GM23338 (cell line): ENCODE results near the gene HORMAD2. TPM values are rescaled to one million over a fixed set of nuclear protein-coding genes. Genes with fewer than 3 reads are reported as not detected.

ENCODE experiments used
- ATAC-seq: fragments of 200-7000 bp; cut with Tn5 transposase; 3 replicates; pipeline ENCODE4 v1.9.1; 2020
- DNase-seq: peaks from one replicate; pipeline ENCODE4 v3.0.0-alpha.2; 2015; ENCODE audit warnings: low spot score
- H2AFZ ChIP-seq: fragments of 200-600 bp; sonication (generic); 2 replicates; pipeline ENCODE4 v1.8.0; 2016; ENCODE audit warnings: antibody characterized with exemption, mild to moderate bottlenecking, moderate library complexity
- H3F3A ChIP-seq: fragments of 200-600 bp; sonication (generic); replicated peaks from 2 replicates; pipeline ENCODE4 v1.8.0; 2017; ENCODE audit warnings: antibody characterized with exemption, mixed run types, low read depth
- H3K27ac ChIP-seq: fragments of 200-600 bp; sonication (generic); 2 replicates; pipeline ENCODE4 v1.6.1; 2016; ENCODE audit warnings: low read depth
- H3K27me3 ChIP-seq: fragments of 200-600 bp; sonication (generic); 2 replicates; pipeline ENCODE4 v1.8.0; 2016; ENCODE audit warnings: mild to moderate bottlenecking, mixed run types, moderate library complexity; ENCODE audit not compliant: insufficient read depth
- H3K36me3 ChIP-seq: fragments of 200-600 bp; sonication (generic); 2 replicates; pipeline ENCODE4 v1.8.0; 2016; ENCODE audit warnings: mild to moderate bottlenecking; ENCODE audit not compliant: insufficient read depth
- H3K4me1 ChIP-seq: fragments of 200-600 bp; sonication (generic); 2 replicates; pipeline ENCODE4 v1.8.0; 2016; ENCODE audit warnings: mild to moderate bottlenecking, moderate library complexity; ENCODE audit not compliant: insufficient read depth
- H3K4me2 ChIP-seq: fragments of 200-600 bp; sonication (generic); 2 replicates; pipeline ENCODE4 v1.7.1; 2017; ENCODE audit warnings: mixed run types
- H3K4me3 ChIP-seq: fragments of 200-600 bp; sonication (generic); 2 replicates; pipeline ENCODE4 v1.6.1; 2016; ENCODE audit warnings: mixed run types
- H3K79me2 ChIP-seq: fragments of 200-600 bp; sonication (generic); replicated peaks from 2 replicates; pipeline ENCODE4 v1.8.0; 2017; ENCODE audit warnings: mild to moderate bottlenecking; ENCODE audit not compliant: insufficient read depth
- H3K9me2 ChIP-seq: fragments of 200-600 bp; sonication (generic); 2 replicates; pipeline ENCODE4 v1.8.0; 2017; ENCODE audit not compliant: insufficient read depth
- H4K20me1 ChIP-seq: fragments of 200-600 bp; sonication (generic); replicated peaks from 2 replicates; pipeline ENCODE4 v1.8.0; 2017; ENCODE audit warnings: mild to moderate bottlenecking; ENCODE audit not compliant: insufficient read depth
- H3K27ac Mint-ChIP-seq: 2 replicates; pipeline ENCODE4 v1.8.0; 2020; ENCODE audit warnings: inconsistent platforms, mild to moderate bottlenecking, moderate library complexity, mixed read lengths
- H3K27me3 Mint-ChIP-seq: 3 replicates; pipeline ENCODE4 v1.8.0; 2022; ENCODE audit warnings: low read depth, mild to moderate bottlenecking, moderate library complexity, mixed read lengths, inconsistent platforms; ENCODE audit not compliant: insufficient read depth, poor library complexity
- H3K36me3 Mint-ChIP-seq: 3 replicates; pipeline ENCODE4 v1.8.0; 2021; ENCODE audit warnings: low read depth, mild to moderate bottlenecking, inconsistent platforms, moderate library complexity, mixed read lengths
- H3K4me1 Mint-ChIP-seq: 3 replicates; pipeline ENCODE4 v1.8.0; 2020; ENCODE audit warnings: mild to moderate bottlenecking, inconsistent platforms, mixed read lengths
- H3K4me3 Mint-ChIP-seq: 3 replicates; pipeline ENCODE4 v1.8.0; 2021; ENCODE audit warnings: moderate library complexity, mild to moderate bottlenecking, inconsistent platforms, mixed read lengths
- H3K9me3 Mint-ChIP-seq: 3 replicates; pipeline ENCODE4 v1.8.0; 2020; ENCODE audit warnings: moderate library complexity, mild to moderate bottlenecking, inconsistent platforms, mixed read lengths
- CTCF ChIP-seq, 2 experiments: fragments of 200-600 bp in 1 of 2; sonication (generic) in 1 of 2; conservative IDR thresholded peaks; 2 replicates each; pipeline versions ENCODE4 v1.5.1 to v1.6.1; 2016 to 2017; ENCODE audit warnings: antibody characterized with exemption in 2 of 2, low read depth in 2 of 2, mild to moderate bottlenecking in 2 of 2, moderate library complexity in 1 of 2
- REST ChIP-seq: IDR thresholded peaks from one replicate; pipeline ENCODE4 v1.6.1; 2018; ENCODE audit warnings: antibody characterized with exemption; ENCODE audit not compliant: unreplicated experiment
- ZNF114 ChIP-seq: fragments of 250-450 bp; sonication (Bioruptor Pico); IDR thresholded peaks from 2 replicates; pipeline ENCODE4 v1.5.0; 2020; ENCODE audit warnings: mild to moderate bottlenecking, moderate library complexity
- ZNF462 ChIP-seq: fragments of 250-450 bp; sonication (Bioruptor Pico); IDR thresholded peaks from 2 replicates; pipeline ENCODE4 v1.5.0; 2020; ENCODE audit warnings: mild to moderate bottlenecking, moderate library complexity
- polyA plus RNA-seq: library from polyadenylated mRNA; unstranded; fragments of >200 nt; fragmentation: Nextera tagmentation; extraction: Ambion mirVana; gene quantifications from 2 replicates; pipeline ENCODE4 v1.2.1, GENCODE V29; 2016
- total RNA-seq: library from RNA; depleted of rRNA; stranded (reverse); fragments of >200 nt; shearing (Covaris generic); gene quantifications from 2 replicates; pipeline ENCODE4 v1.2.3, GENCODE V29; 2014

Gene HORMAD2
- total and polyA plus RNA-seq, 2 experiments from 2014 or later: 0.40 TPM; not detected in 1

GRCh38 chr22:30046716-30047363, 33.4 kb upstream of the HORMAD2 start (continued):
- TF ChIP-seq ZNF462 (CRISPR knock-in tag) (no peak), CTCF (conservative IDR thresholded peaks at IDR 0.05; ENCODE audit: low read depth in 2 of 2) (no peak), ZNF114 (CRISPR knock-in tag) (no peak)

- H3K4me1 ChIP-seq: no peaks in the 10 kb centered on the region
- no peak overlapping the region for H2AFZ ChIP-seq
- H3K4me3 Mint-ChIP-seq: no peak overlapping the region
- no peak overlapping the region for H3K27ac ChIP-seq
- H3K4me3 ChIP-seq: no peak overlapping the region
- no peaks in the 10 kb centered on the region for H3K36me3 ChIP-seq
- no peak overlapping the region for H3K27ac Mint-ChIP-seq
- H3F3A ChIP-seq: no peaks in the 10 kb centered on the region
- H3K36me3 Mint-ChIP-seq: no peaks in the 10 kb centered on the region
- peaks cover 6% of the 10 kb centered on the region for H3K27me3 Mint-ChIP-seq
- no peaks in the 10 kb centered on the region for H3K79me2 ChIP-seq
- H3K4me2 ChIP-seq: no peak overlapping the region
- no peaks in the 10 kb centered on the region for H3K9me3 Mint-ChIP-seq
- peak; percentile 72 for DNase-seq
- H4K20me1 ChIP-seq: no peaks in the 10 kb centered on the region
- TF ChIP-seq REST (no peak), CTCF (conservative IDR thresholded peaks at IDR 0.05; ENCODE audit: low read depth in 2 of 2) (peak in 1 of 2 experiments; percentile 30; a peak in 2 of 4 replicates)
- no peaks in the 10 kb centered on the region for H3K27me3 ChIP-seq
- H3K4me1 Mint-ChIP-seq: no peaks in the 10 kb centered on the region
- ATAC-seq: peak; percentile 86
- H3K9me2 ChIP-seq: no peaks in the 10 kb centered on the region
Observed at GRCh38 chr22:30047364-30047738, 32.9 kb upstream of the HORMAD2 start.
